ENCODE results near the gene GOSR1.
"Not testable (repeated sequence)": the region's sequence is repeated elsewhere in the genome, so short reads cannot be mapped to it uniquely, and the experiment has no call there.

- TF ChIP-seq CTCF, POLR2A, POLR2AphosphoS5 (IDR thresholded peaks at IDR 0.05): not testable (repeated sequence)
These were observed 76.7 kb downstream of the GOSR1 start for GRCh38 chr17:30553823-30554440.

All from prostate gland (tissue), 2 donors.